Natural killer cell (primary cell): ENCODE measurements around the gene RMND5A. TPM values are rescaled to one million over a fixed set of nuclear protein-coding genes. Genes with fewer than 3 reads are reported as not detected.
"Not testable (repeated sequence)": the region's sequence is repeated elsewhere in the genome, so short reads cannot be mapped to it uniquely, and the experiment has no call there.

Experiments
- ATAC-seq, 3 donors: fragments of 150-1000 bp in 2 of 3; fragments of 200-7000 bp in 1 of 3; cut with Tn5 transposase; 1 replicate in 1 of 3; 2 replicates in 2 of 3; pipeline ENCODE4 v1.10.0; 2021; ENCODE audit warnings: mild to moderate bottlenecking in 2 of 3, moderate library complexity in 2 of 3
- DNase-seq, 2 donors: peaks; one replicate each; pipeline versions ENCODE4 v3.0.0 to v3.0.0-alpha.2; 2013 to 2021; ENCODE audit warnings: mixed read lengths in 1 of 2
- H3K27ac ChIP-seq: one replicate; pipeline ENCODE4 v1.5.1; 2013; ENCODE audit warnings: mild to moderate bottlenecking, low read length
- H3K27me3 ChIP-seq: one replicate; pipeline ENCODE4 v1.6.1; 2013; ENCODE audit warnings: low read length; ENCODE audit not compliant: control insufficient read depth, insufficient read depth
- H3K36me3 ChIP-seq: one replicate; pipeline ENCODE4 v1.6.1; 2013; ENCODE audit warnings: low read length; ENCODE audit not compliant: control insufficient read depth, insufficient read depth
- H3K4me1 ChIP-seq: one replicate; pipeline ENCODE4 v1.6.1; 2013; ENCODE audit warnings: low read length; ENCODE audit not compliant: control insufficient read depth, insufficient read depth
- H3K4me3 ChIP-seq: one replicate; pipeline ENCODE4 v1.5.1; 2013; ENCODE audit warnings: low read length
- H3K9me3 ChIP-seq: one replicate; pipeline ENCODE4 v1.6.1; 2013; ENCODE audit warnings: low read length; ENCODE audit not compliant: control insufficient read depth, insufficient read depth
- H3K27ac Mint-ChIP-seq, 2 donors: one replicate each; pipeline ENCODE4 v1.8.0; 2022; ENCODE audit warnings: mild to moderate bottlenecking in 2 of 2, mixed read lengths in 2 of 2, moderate library complexity in 1 of 2
- H3K27me3 Mint-ChIP-seq, 2 donors: one replicate each; pipeline ENCODE4 v1.8.0; 2022; ENCODE audit warnings: low read depth in 2 of 2, mixed read lengths in 2 of 2
- H3K36me3 Mint-ChIP-seq: one replicate; pipeline ENCODE4 v1.8.0; 2022; ENCODE audit warnings: mixed read lengths
- H3K4me1 Mint-ChIP-seq, 2 donors: one replicate each; pipeline ENCODE4 v1.8.0; 2022; ENCODE audit warnings: mixed read lengths in 2 of 2
- H3K4me3 Mint-ChIP-seq: one replicate; pipeline ENCODE4 v1.8.0; 2022; ENCODE audit warnings: mild to moderate bottlenecking, moderate library complexity, mixed read lengths
- H3K9me3 Mint-ChIP-seq, 2 donors: one replicate each; pipeline ENCODE4 v1.8.0; 2022; ENCODE audit warnings: mixed read lengths in 2 of 2
- WGBS: methylation state at CpG from one replicate; pipeline ENCODE4 v1.1.7; 2013; ENCODE audit warnings: missing lambda C conversion rate; ENCODE audit not compliant: insufficient coverage; 5-methylcytosine and 5-hydroxymethylcytosine counted together
- intact Hi-C: fragments of 100-400 bp; cut with micrococcal nuclease; formaldehyde crosslinking; loops from one replicate; pipeline ENCODE4 v1.14.2; 2022
- total RNA-seq, 4 donors: library from RNA; stranded (reverse); fragments of 120-200 nt in 1 of 4; gene quantifications; one replicate each; pipeline versions ENCODE4 v1.2.3 to v1.2.4, GENCODE V29; 2013 to 2022
- TF ChIP-seq, protein P1 (sequence below): fragments of 200-600 bp; IDR thresholded peaks from one replicate; pipeline ENCODE4 v1.8.0; 2022; ENCODE audit warnings: antibody characterized with exemption

RMND5A gene
- total RNA-seq, 3 donors from 2014 or later (not counting 1 experiment from before 2014, with no cell fraction given) = 35.3 to 63.3 (median 54.3) TPM

DNA sequence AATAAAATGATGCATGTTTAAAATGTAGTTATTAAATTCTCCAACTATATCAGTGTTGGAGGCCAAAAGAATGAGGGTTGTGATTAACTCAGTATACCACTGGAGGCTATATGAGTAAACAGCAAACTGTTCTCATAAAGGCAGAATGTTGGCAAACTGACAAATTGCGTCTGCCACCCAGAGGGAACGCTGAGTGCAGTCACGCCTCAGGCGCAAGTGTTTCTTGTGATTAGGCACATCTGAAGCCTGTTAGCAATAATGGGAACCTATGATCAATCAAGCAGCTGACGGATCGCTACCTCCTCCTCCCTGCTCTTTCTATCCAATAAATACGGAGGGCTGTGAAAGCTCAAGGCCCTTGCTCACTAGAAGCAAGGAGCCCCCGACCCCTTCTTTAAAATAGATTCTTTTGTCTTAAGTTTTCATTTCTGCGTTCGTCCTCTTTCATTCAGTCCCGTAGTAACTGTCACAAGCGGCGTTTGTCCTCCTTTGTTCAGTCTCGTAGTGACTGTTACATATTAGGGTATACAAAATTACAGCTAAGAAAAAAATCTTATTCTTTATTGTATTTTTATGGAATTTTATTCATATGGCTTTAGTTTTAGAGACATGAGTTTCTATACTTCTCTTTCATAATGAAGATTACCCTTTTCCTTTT lies 16.3 kb upstream of the RMND5A start:
- no peaks in the 10 kb centered on the region for H3K27me3 ChIP-seq
- ATAC-seq = no peak
- no peaks in the 10 kb centered on the region for H3K4me1 ChIP-seq
- H3K27me3 Mint-ChIP-seq = peaks cover 0 to 5% of the 10 kb centered on the region in 2 donors
- DNase-seq = no peak
- no peaks in the 10 kb centered on the region for H3K36me3 Mint-ChIP-seq
- no peak overlapping the region for H3K4me3 Mint-ChIP-seq
- H3K4me3 ChIP-seq = no peak overlapping the region
- WGBS = 95% methylated on average over 11 of the region's 14 CpGs
- H3K27ac ChIP-seq = no peak overlapping the region
- TF ChIP-seq, protein P1, sequence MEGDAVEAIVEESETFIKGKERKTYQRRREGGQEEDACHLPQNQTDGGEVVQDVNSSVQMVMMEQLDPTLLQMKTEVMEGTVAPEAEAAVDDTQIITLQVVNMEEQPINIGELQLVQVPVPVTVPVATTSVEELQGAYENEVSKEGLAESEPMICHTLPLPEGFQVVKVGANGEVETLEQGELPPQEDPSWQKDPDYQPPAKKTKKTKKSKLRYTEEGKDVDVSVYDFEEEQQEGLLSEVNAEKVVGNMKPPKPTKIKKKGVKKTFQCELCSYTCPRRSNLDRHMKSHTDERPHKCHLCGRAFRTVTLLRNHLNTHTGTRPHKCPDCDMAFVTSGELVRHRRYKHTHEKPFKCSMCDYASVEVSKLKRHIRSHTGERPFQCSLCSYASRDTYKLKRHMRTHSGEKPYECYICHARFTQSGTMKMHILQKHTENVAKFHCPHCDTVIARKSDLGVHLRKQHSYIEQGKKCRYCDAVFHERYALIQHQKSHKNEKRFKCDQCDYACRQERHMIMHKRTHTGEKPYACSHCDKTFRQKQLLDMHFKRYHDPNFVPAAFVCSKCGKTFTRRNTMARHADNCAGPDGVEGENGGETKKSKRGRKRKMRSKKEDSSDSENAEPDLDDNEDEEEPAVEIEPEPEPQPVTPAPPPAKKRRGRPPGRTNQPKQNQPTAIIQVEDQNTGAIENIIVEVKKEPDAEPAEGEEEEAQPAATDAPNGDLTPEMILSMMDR = no peak
- H3K9me3 Mint-ChIP-seq = no peaks in the 10 kb centered on the region
- no peaks in the 10 kb centered on the region for H3K9me3 ChIP-seq
- H3K36me3 ChIP-seq = no peaks in the 10 kb centered on the region
- H3K27ac Mint-ChIP-seq = no peak overlapping the region
- no peaks in the 10 kb centered on the region for H3K4me1 Mint-ChIP-seq
- intact Hi-C loops = no loop called here

DNA sequence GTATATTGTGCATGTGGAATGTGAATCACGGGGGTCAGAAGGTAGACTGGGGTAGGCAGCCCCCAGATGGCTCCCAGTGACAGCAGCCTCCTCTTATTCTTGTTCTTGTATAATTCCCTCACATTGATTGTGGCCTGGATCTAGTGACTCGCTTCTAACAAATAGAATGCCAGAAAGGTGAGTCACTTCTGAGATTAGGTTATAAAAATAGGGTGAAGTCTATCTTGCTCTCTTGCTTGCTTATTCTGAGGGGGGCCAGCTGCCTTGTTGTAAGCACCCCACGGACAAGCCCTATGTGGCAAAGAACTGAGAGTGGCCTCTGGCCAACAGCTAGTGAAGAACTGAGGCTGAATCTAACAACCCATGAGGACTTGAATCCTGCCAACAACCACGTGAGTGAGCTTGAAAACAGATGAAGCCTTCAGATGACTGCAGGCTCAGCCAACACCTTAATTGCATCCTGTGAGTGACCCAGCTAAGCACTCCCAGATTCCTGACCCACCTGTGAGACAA lies 15.6 kb upstream of the RMND5A start:
- ATAC-seq = no peak
- TF ChIP-seq, protein P1 = no peak
- Mint-ChIP-seq H3K27ac (no peak overlapping the region), H3K4me1 (no peaks in the 10 kb centered on the region), H3K36me3 (no peaks in the 10 kb centered on the region), H3K4me3 (no peak overlapping the region), H3K27me3 (peaks cover 0 to 5% of the 10 kb centered on the region in 2 donors), H3K9me3 (no peaks in the 10 kb centered on the region)
- 89% methylated on average over 4 of the region's 4 CpGs for WGBS
- no peak overlapping the region for H3K4me3 ChIP-seq
- intact Hi-C loops = no loop called here
- no peaks in the 10 kb centered on the region for H3K9me3 ChIP-seq
- no peak for DNase-seq
- no peaks in the 10 kb centered on the region for H3K27me3 ChIP-seq
- H3K27ac ChIP-seq = no peak overlapping the region
- H3K36me3 ChIP-seq = no peaks in the 10 kb centered on the region
- no peaks in the 10 kb centered on the region for H3K4me1 ChIP-seq

DNA sequence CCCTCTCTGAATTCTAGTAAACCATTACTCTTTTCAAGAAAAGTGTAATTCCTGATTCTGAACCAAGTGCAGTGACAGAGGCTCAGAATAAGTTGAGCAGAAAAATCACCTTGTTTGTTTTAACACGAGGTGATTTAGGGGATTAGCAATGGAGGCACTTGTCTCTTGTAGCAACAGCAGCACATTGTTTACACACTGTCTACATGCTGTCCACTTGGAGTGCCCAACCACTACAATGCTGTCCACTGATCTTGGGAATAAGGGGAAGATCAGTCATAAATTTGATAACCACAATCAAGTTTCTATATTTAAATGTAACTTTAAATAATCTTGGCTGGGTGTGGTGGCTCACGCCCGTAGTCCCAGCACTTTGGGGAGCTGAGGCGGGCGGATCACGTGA lies 13.9 kb upstream of the RMND5A start:
- Mint-ChIP-seq H3K4me3 (no peak overlapping the region), H3K27ac (no peak overlapping the region), H3K9me3 (peaks cover 0 to 2% of the 10 kb centered on the region in 2 donors), H3K4me1 (no peaks in the 10 kb centered on the region), H3K36me3 (no peaks in the 10 kb centered on the region), H3K27me3 (peaks cover 0 to 3% of the 10 kb centered on the region in 2 donors)
- no peak overlapping the region for H3K27ac ChIP-seq
- H3K4me1 ChIP-seq = no peaks in the 10 kb centered on the region
- TF ChIP-seq, protein P1 = no peak
- no peaks in the 10 kb centered on the region for H3K27me3 ChIP-seq
- H3K4me3 ChIP-seq = no peak overlapping the region
- no peak for ATAC-seq
- no peaks in the 10 kb centered on the region for H3K9me3 ChIP-seq
- 90% methylated on average over 6 of the region's 6 CpGs for WGBS
- intact Hi-C loops = no loop called here
- no peak for DNase-seq
- no peaks in the 10 kb centered on the region for H3K36me3 ChIP-seq

DNA sequence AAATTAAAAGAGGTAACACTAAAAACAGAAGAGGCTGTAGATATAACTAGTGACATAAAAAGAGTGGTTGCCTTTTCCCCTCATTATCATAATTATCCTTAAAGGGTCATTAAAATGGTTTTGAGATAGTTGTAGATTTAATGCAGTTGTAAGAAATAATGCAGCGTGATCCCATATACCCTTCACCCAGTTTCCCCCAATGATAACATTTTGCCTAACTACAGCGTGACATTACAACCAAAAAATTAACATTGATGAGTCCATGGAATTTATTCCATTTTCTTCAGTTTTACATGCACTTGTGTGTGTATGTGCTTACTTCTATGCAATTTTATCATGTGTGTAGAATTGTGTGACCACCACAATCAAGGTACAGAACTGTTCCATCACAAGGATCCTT lies 13.2 kb upstream of the RMND5A start:
- Histone ChIP-seq H3K27ac (no peak overlapping the region), H3K9me3 (no peaks in the 10 kb centered on the region), H3K36me3 (no peaks in the 10 kb centered on the region), H3K4me1 (no peaks in the 10 kb centered on the region), H3K27me3 (no peaks in the 10 kb centered on the region), H3K4me3 (no peak overlapping the region)
- Mint-ChIP-seq H3K9me3 (peaks cover 0 to 2% of the 10 kb centered on the region in 2 donors), H3K4me1 (no peaks in the 10 kb centered on the region), H3K27me3 (peaks cover 0 to 3% of the 10 kb centered on the region in 2 donors), H3K36me3 (no peaks in the 10 kb centered on the region), H3K27ac (no peak overlapping the region), H3K4me3 (no peak overlapping the region)
- TF ChIP-seq, protein P1 = no peak
- intact Hi-C loops = no loop called here
- no peak for DNase-seq
- WGBS = no CpG with 5 or more reads among the region's 2 CpGs
- ATAC-seq = no peak

DNA sequence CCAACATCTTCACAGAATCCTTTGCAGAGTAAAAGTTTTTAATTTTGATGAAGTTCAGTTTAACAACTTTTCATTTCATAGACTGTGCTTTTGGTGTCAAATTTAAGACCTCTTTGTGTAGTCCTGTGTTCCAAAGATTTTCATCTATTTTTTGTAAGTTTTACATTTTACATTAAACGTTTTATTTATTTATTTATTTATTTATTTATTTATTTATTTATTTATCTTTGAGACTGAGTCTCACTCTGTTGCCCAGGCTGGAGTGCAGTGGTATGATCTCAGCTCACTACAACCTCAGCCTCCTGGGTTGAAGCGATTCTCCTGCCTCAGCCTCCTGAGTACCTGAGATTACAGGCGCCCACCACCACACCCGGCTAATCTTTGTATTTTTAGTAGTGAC lies 12.0 kb upstream of the RMND5A start:
- H3K4me1 ChIP-seq, H3K36me3 ChIP-seq, H3K27ac ChIP-seq, H3K27ac Mint-ChIP-seq, ATAC-seq, H3K4me3 Mint-ChIP-seq, intact Hi-C loops, H3K36me3 Mint-ChIP-seq, H3K4me3 ChIP-seq, H3K9me3 ChIP-seq, H3K9me3 Mint-ChIP-seq, DNase-seq, H3K27me3 Mint-ChIP-seq, H3K27me3 ChIP-seq, H3K4me1 Mint-ChIP-seq: not testable (repeated sequence)
- WGBS = 98% methylated on average over 3 of the region's 4 CpGs
